Mesodermal cell (in vitro differentiated cells): ENCODE results near the gene FMNL1. TPM values are rescaled to one million over a fixed set of nuclear protein-coding genes. Genes with fewer than 3 reads are reported as not detected.
A peak's percentile ranks its signal among the peaks of the same experiment; 100 is the strongest.

Experiments
- H3K27ac ChIP-seq: 2 replicates; pipeline ENCODE4 v1.7.0; 2013; ENCODE audit warnings: mild to moderate bottlenecking, low read depth, low read length, moderate library complexity; ENCODE audit not compliant: severe bottlenecking
- H3K36me3 ChIP-seq: 2 replicates; pipeline ENCODE4 v1.7.1; 2013; ENCODE audit warnings: mild to moderate bottlenecking, low read length, moderate library complexity; ENCODE audit not compliant: control insufficient read depth, insufficient read depth
- H3K4me1 ChIP-seq: one replicate; pipeline ENCODE4 v1.7.1; 2013; ENCODE audit warnings: mild to moderate bottlenecking, low read length; ENCODE audit not compliant: insufficient read depth, control insufficient read depth, poor library complexity, severe bottlenecking
- H3K4me3 ChIP-seq: 2 replicates; pipeline ENCODE4 v1.7.0; 2013; ENCODE audit warnings: low read length, control low read depth, mild to moderate bottlenecking; ENCODE audit not compliant: insufficient read depth, poor library complexity, severe bottlenecking; ENCODE audit errors: extremely low read depth
- H3K9me3 ChIP-seq: 2 replicates; pipeline ENCODE4 v1.7.1; 2013; ENCODE audit warnings: mild to moderate bottlenecking, low read length, moderate library complexity; ENCODE audit not compliant: control insufficient read depth
- WGBS, 2 experiments: methylation state at CpG; one replicate each; pipeline ENCODE4 v1.1.5; 2013; ENCODE audit warnings: missing lambda C conversion rate in 2 of 2; ENCODE audit not compliant: insufficient coverage in 2 of 2; 5-methylcytosine and 5-hydroxymethylcytosine counted together
- polyA plus RNA-seq, 2 experiments: library from polyadenylated mRNA; stranded (reverse); fragments of 50-300 nt; gene quantifications; one replicate each; pipeline ENCODE4 v1.2.3, GENCODE V29; 2013

The FMNL1 gene
- 5.7 TPM for polyA plus RNA-seq (2013, experiment 1 of 2)
- 3.1 TPM for polyA plus RNA-seq (2013, experiment 2 of 2)

DNA sequence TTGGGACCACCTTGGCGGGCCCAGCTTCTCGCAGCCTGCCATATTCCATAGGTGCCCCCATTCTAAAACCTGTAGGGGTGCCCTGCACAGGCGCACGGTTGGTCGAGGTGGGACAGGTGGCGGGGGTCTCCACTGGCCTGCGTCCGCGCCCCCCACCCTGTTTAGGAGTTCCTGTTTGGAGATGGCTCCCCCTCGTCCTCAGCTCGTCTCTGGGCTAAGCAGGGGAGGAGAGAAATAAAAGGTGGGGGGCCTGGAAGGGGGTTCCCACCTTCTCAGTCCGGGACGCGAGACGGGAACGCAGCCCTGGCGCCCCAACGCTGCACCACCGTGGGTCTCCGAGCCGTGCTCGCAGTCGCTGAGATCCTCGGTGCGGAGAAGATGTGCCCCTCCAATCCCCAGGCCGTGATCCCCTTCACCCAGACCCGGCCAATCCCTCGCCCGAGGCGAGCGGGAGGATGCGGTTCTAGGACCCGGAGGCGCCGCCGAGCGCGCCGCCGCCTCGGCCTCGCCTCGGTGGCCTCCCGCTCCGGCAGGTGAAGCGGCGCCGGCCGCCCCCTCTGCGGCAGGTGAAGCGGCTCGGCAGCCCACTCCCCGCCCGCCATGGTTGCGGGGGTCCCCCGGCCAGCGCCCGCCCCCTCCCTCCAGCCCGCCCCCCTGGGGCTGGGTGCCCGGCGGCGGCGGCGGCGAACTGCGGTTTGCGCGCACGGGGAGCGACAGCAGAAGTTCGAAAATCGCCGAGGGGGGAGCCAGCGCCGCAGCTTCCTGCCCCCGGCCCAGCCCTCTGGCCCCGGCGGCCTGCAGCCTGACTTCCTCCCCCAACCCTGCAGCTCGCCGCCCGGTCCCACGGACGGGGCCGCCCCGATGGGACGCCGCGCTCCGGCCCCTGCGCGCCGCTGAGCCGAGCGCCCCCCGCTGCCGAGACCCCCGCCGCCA lies at the start of gene FMNL1:
TSS of gene FMNL1 (plus strand) at position 805 of the 933 bp plus-strand sequence. CDS start 240 bp downstream, outside the sequence.
- Histone ChIP-seq H3K9me3 (no peaks in the 10 kb centered on the region), H3K36me3 (no peaks in the 10 kb centered on the region), H3K4me1 (peaks cover 7% of the 10 kb centered on the region), H3K4me3 (peak within 1 kb of the TSS; percentile 37), H3K27ac (no peak within 1 kb of the TSS)
- WGBS, 2 experiments = 2 to 6% methylated on average over 51 to 72 of the region's 98 CpGs

GRCh38 chr17:45172232-45172540 lies 49.5 kb upstream of the FMNL1 start:
- H3K27ac ChIP-seq = peak overlapping the region; percentile 78
- whole genome bisulfite sequencing, 2 experiments = 61 to 76% methylated on average over 3 of the region's 5 CpGs
- H3K36me3 ChIP-seq = peaks cover 10% of the 10 kb centered on the region
- H3K4me3 ChIP-seq = no peak overlapping the region
- H3K4me1 ChIP-seq = peaks cover 28% of the 10 kb centered on the region
- H3K9me3 ChIP-seq = no peaks in the 10 kb centered on the region

- peaks cover 28% of the 10 kb centered on the region for H3K4me1 ChIP-seq
- H3K4me3 ChIP-seq = no peak overlapping the region
- peak overlapping the region; percentile 78 for H3K27ac ChIP-seq
- H3K9me3 ChIP-seq = no peaks in the 10 kb centered on the region
- H3K36me3 ChIP-seq = peaks cover 10% of the 10 kb centered on the region
- WGBS, 2 experiments = 55 to 62% methylated on average over 7 to 8 of the region's 10 CpGs
Observed at GRCh38 chr17:45172541-45173286, 49.0 kb upstream of the FMNL1 start.

- H3K36me3 ChIP-seq = no peaks in the 10 kb centered on the region
- H3K4me1 ChIP-seq = peaks cover 21% of the 10 kb centered on the region
- no peak overlapping the region for H3K27ac ChIP-seq
- H3K4me3 ChIP-seq = no peak overlapping the region
- H3K9me3 ChIP-seq = no peaks in the 10 kb centered on the region
- WGBS, 2 experiments = 89 to 95% methylated on average over 2 to 3 of the region's 3 CpGs
Observed at GRCh38 chr17:45175759-45176115, 45.9 kb upstream of the FMNL1 start.

- Histone ChIP-seq H3K4me1 (peaks cover 4% of the 10 kb centered on the region), H3K36me3 (no peaks in the 10 kb centered on the region), H3K27ac (no peak overlapping the region), H3K4me3 (no peak overlapping the region), H3K9me3 (no peaks in the 10 kb centered on the region)
- WGBS, 2 experiments = 74 to 96% methylated on average over 2 to 4 of the region's 7 CpGs
Observed at GRCh38 chr17:45177563-45177962, 44.1 kb upstream of the FMNL1 start.

GRCh38 chr17:45184144-45184543 lies 37.5 kb upstream of the FMNL1 start:
- Histone ChIP-seq H3K27ac (no peak overlapping the region), H3K4me3 (no peak overlapping the region), H3K9me3 (no peaks in the 10 kb centered on the region), H3K4me1 (no peaks in the 10 kb centered on the region), H3K36me3 (no peaks in the 10 kb centered on the region)
- 90 to 95% methylated on average over 4 to 5 of the region's 5 CpGs for WGBS, 2 experiments

DNA sequence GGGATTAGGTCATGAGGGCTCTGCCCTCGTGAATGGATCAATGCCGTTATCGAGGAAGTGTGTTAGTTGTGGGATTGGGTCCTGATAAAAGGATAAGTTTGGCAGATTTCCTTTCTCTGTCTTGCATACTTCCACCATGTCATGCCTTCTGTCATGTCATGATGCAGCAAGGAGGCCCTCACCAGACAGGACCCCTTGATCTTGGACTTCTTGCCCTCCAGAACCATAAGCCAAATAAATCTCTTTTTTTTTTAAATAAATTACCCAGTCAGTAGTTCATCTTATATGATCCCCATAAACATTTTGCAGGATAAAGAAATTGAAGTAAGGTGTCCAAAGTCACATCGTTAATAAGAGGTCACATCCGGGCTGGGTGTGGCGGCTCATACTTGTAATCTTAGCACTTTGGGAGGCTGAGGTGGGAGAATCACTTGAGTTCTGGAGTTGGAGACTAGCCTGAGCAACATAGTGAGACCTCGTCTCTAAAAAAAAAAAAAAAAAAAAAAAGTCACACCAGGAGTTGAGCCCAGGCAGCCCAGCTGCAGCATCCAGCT lies 34.8 kb upstream of the FMNL1 start:
- no peaks in the 10 kb centered on the region for H3K36me3 ChIP-seq
- no peaks in the 10 kb centered on the region for H3K9me3 ChIP-seq
- WGBS, 2 experiments = 92 to 98% methylated on average over 6 to 7 of the region's 7 CpGs
- no peak overlapping the region for H3K4me3 ChIP-seq
- H3K4me1 ChIP-seq = no peaks in the 10 kb centered on the region
- no peak overlapping the region for H3K27ac ChIP-seq

GRCh38 chr17:45189009-45189408 lies 32.7 kb upstream of the FMNL1 start:
- Histone ChIP-seq H3K36me3 (no peaks in the 10 kb centered on the region), H3K27ac (no peak overlapping the region), H3K4me1 (no peaks in the 10 kb centered on the region), H3K4me3 (no peak overlapping the region), H3K9me3 (no peaks in the 10 kb centered on the region)
- WGBS, 2 experiments = 100% methylated on average over 1 of the region's 2 CpGs; no CpG with 5 or more reads in 1 of the 2 experiments

DNA sequence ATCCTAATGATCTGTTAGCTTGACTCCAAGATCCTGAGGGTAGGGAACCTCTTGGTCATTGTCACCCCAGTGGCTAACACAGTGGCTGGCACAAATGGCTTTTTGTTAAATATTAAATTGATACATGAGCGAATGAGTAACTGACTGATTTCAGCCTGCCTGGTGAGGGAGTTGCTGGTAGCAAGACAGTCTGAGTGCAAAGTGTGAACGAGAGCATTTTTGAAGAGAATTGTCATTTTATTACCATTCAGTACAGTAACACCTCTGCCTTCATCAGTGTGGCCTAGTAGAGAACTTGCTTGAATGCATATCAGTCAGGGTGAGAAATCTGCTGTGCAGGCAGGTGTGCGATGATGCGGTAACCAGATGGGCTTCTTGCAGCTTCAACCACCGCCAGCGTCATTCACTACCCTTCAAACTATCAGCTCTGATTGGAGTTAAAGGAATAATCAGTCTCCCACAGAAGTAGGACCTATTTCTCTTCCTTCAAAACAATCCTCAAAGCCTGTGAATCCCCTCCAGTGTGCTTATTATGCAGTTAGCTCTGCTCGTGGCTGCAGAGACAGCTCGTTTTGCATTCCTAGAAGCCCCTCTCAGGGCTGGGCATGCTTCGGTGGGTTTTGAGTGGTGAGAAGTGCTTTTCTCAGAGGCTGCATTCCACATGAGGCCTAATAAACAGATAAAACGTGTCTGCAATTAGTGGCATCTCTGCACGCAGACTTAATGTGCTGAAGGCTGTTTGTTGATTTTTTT lies 31.0 kb upstream of the FMNL1 start:
- H3K9me3 ChIP-seq = no peaks in the 10 kb centered on the region
- no peak overlapping the region for H3K4me3 ChIP-seq
- 83 to 91% methylated on average over 7 to 8 of the region's 11 CpGs for WGBS, 2 experiments
- no peak overlapping the region for H3K27ac ChIP-seq
- H3K36me3 ChIP-seq = no peaks in the 10 kb centered on the region
- no peaks in the 10 kb centered on the region for H3K4me1 ChIP-seq

- H3K27ac ChIP-seq = no peak overlapping the region
Observed at GRCh38 chr17:45195424-45195823, 26.3 kb upstream of the FMNL1 start.

More at GRCh38 chr17:45195424-45195823, 26.3 kb upstream of the FMNL1 start:
- Histone ChIP-seq H3K4me3 (no peak overlapping the region), H3K4me1 (peaks cover 13% of the 10 kb centered on the region), H3K36me3 (no peaks in the 10 kb centered on the region), H3K9me3 (no peaks in the 10 kb centered on the region)
